Type B pancreatic cell (in vitro differentiated cells): ENCODE measurements around the gene CCBE1. TPM values are rescaled to one million over a fixed set of nuclear protein-coding genes. Genes with fewer than 3 reads are reported as not detected.

Experiments
- DNase-seq: peaks from one replicate; pipeline ENCODE4 v3.0.0; 2021; ENCODE audit warnings: mixed read lengths; ENCODE audit not compliant: unreplicated experiment; ENCODE audit errors: extremely low spot score
- H3K27ac Mint-ChIP-seq: 2 replicates; pipeline ENCODE4 v1.8.0; 2021; ENCODE audit warnings: mild to moderate bottlenecking, mixed read lengths
- H3K27me3 Mint-ChIP-seq: 2 replicates; pipeline ENCODE4 v1.8.0; 2021; ENCODE audit warnings: mixed read lengths
- H3K36me3 Mint-ChIP-seq: 2 replicates; pipeline ENCODE4 v1.8.0; 2021; ENCODE audit warnings: mixed read lengths
- H3K4me1 Mint-ChIP-seq: one replicate; pipeline ENCODE4 v1.8.0; 2021; ENCODE audit warnings: mixed read lengths; ENCODE audit not compliant: unreplicated experiment
- H3K4me3 Mint-ChIP-seq: 2 replicates; pipeline ENCODE4 v1.8.0; 2021; ENCODE audit warnings: mild to moderate bottlenecking, mixed read lengths
- H3K9me3 Mint-ChIP-seq: 2 replicates; pipeline ENCODE4 v1.8.0; 2021; ENCODE audit warnings: mixed read lengths
- total RNA-seq: library from RNA; stranded (reverse); gene quantifications from 2 replicates; pipeline ENCODE4 v1.2.1, GENCODE V29; 2021; ENCODE audit warnings: low replicate concordance
- TF ChIP-seq, protein P1 (sequence below): fragments of 200-600 bp; sonication (generic); conservative IDR thresholded peaks from 2 replicates; pipeline ENCODE4 v1.5.0; 2021; ENCODE audit warnings: antibody characterized with exemption, mild to moderate bottlenecking

Gene CCBE1
- total RNA-seq, 1 donor from 2014 or later, result 51.3 TPM

- no peak for DNase-seq
- peak overlapping the region; percentile 33 for H3K4me3 Mint-ChIP-seq
- peaks cover 46% of the 10 kb centered on the region for H3K27me3 Mint-ChIP-seq
- H3K4me1 Mint-ChIP-seq, result peaks cover 51% of the 10 kb centered on the region
- TF ChIP-seq, protein P1, sequence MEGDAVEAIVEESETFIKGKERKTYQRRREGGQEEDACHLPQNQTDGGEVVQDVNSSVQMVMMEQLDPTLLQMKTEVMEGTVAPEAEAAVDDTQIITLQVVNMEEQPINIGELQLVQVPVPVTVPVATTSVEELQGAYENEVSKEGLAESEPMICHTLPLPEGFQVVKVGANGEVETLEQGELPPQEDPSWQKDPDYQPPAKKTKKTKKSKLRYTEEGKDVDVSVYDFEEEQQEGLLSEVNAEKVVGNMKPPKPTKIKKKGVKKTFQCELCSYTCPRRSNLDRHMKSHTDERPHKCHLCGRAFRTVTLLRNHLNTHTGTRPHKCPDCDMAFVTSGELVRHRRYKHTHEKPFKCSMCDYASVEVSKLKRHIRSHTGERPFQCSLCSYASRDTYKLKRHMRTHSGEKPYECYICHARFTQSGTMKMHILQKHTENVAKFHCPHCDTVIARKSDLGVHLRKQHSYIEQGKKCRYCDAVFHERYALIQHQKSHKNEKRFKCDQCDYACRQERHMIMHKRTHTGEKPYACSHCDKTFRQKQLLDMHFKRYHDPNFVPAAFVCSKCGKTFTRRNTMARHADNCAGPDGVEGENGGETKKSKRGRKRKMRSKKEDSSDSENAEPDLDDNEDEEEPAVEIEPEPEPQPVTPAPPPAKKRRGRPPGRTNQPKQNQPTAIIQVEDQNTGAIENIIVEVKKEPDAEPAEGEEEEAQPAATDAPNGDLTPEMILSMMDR, result no peak
- no peaks in the 10 kb centered on the region for H3K36me3 Mint-ChIP-seq
- H3K27ac Mint-ChIP-seq, result no peak overlapping the region
- H3K9me3 Mint-ChIP-seq, result no peaks in the 10 kb centered on the region
Observed at GRCh38 chr18:59699061-59699460, 1.8 kb upstream of the CCBE1 start.

- peak overlapping the region; percentile 89 for H3K4me3 Mint-ChIP-seq
- peak overlapping the region; percentile 23 for H3K27ac Mint-ChIP-seq
- peaks cover 61% of the 10 kb centered on the region for H3K27me3 Mint-ChIP-seq
- no peaks in the 10 kb centered on the region for H3K9me3 Mint-ChIP-seq
- peaks cover 3% of the 10 kb centered on the region for H3K36me3 Mint-ChIP-seq
- no peak for DNase-seq
- TF ChIP-seq, protein P1, result no peak
- peaks cover 51% of the 10 kb centered on the region for H3K4me1 Mint-ChIP-seq
Observed at GRCh38 chr18:59696311-59697235, 650 bp downstream of the CCBE1 start.

DNA sequence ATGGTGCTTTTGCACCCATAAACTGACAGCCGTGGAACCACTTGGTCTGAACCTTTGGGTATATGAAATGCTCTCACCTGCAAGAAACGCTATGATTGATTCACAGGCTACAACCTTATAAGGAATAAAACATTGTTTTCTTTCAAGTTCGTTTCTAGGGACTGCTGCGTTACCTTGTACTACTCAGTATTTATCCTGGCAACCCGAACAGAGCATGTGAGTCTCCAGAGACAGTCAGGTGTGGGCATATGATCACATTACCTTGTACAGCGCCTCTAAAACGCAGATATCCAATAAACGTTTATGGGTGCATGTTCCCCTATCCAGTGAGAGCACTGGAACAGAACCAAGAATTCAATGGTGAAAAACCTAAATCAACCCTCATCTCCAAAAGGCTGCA, 1.7 kb downstream of the CCBE1 start:
- H3K4me3 Mint-ChIP-seq, result peak overlapping the region; percentile 89
- TF ChIP-seq, protein P1, result no peak
- no peak for DNase-seq
- H3K4me1 Mint-ChIP-seq, result peaks cover 48% of the 10 kb centered on the region
- H3K36me3 Mint-ChIP-seq, result peaks cover 3% of the 10 kb centered on the region
- H3K27ac Mint-ChIP-seq, result no peak overlapping the region
- peaks cover 68% of the 10 kb centered on the region for H3K27me3 Mint-ChIP-seq
- H3K9me3 Mint-ChIP-seq, result no peaks in the 10 kb centered on the region

DNA sequence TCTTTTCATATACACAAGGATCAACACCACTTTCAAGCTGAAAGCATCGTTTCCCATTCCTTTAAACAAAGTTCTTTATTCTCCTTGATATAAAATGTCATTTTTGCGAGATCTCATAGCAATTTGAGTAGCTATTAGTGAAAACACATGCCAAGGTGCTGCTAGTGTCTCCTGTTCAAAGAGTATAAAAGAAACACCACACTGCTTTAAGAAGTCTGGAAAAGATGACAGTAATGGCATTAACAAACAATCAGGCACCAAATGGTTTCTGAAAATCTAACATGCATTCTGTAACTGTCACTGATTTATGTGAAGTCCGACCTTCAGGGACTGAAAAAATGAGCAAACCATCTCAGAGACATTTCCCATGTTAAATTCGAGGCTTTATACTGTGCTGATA, 2.4 kb downstream of the CCBE1 start:
- TF ChIP-seq, protein P1, result no peak
- Mint-ChIP-seq H3K9me3 (no peaks in the 10 kb centered on the region), H3K27ac (no peak overlapping the region), H3K4me3 (peak overlapping the region; percentile 89), H3K27me3 (peaks cover 72% of the 10 kb centered on the region), H3K4me1 (peaks cover 50% of the 10 kb centered on the region), H3K36me3 (peaks cover 3% of the 10 kb centered on the region)
- no peak for DNase-seq

GRCh38 chr18:59691996-59692395, 5.2 kb downstream of the CCBE1 start:
- peaks cover 38% of the 10 kb centered on the region for H3K4me1 Mint-ChIP-seq
- no peak overlapping the region for H3K27ac Mint-ChIP-seq
- no peak overlapping the region for H3K4me3 Mint-ChIP-seq
- peaks cover 3% of the 10 kb centered on the region for H3K36me3 Mint-ChIP-seq
- no peak for DNase-seq
- TF ChIP-seq, protein P1, result no peak
- peaks cover 62% of the 10 kb centered on the region for H3K27me3 Mint-ChIP-seq
- H3K9me3 Mint-ChIP-seq, result no peaks in the 10 kb centered on the region
